DND-41 (cell line): ENCODE data around the gene CRAMP1.
A peak's percentile ranks its signal among the peaks of the same experiment; 100 is the strongest.
"Not testable (repeated sequence)": the region's sequence is repeated elsewhere in the genome, so short reads cannot be mapped to it uniquely, and the experiment has no call there.

Experiments used
- ATAC-seq: fragments of 200-7000 bp; cut with Tn5 transposase; 3 replicates; pipeline ENCODE4 v1.9.1; 2021; ENCODE audit warnings: low read depth; ENCODE audit not compliant: insufficient read depth
- DNase-seq: peaks from one replicate; pipeline ENCODE4 v3.0.0-alpha.2; 2020
- H2AFZ ChIP-seq: 2 replicates; pipeline ENCODE4 v1.6.0; 2012; ENCODE audit warnings: low read depth, low read length
- H3K27ac ChIP-seq: 2 replicates; pipeline ENCODE4 v1.5.1; 2012; ENCODE audit warnings: low read length, inconsistent platforms
- H3K27me3 ChIP-seq: fragments of 200-600 bp; sonication (generic); 2 replicates; pipeline ENCODE4 v1.6.0; 2012; ENCODE audit warnings: low read length, mild to moderate bottlenecking, inconsistent platforms; ENCODE audit not compliant: insufficient read depth, poor library complexity
- H3K36me3 ChIP-seq: 2 replicates; pipeline ENCODE4 v1.5.1; 2012; ENCODE audit warnings: low read length, inconsistent platforms; ENCODE audit not compliant: insufficient read depth
- H3K4me1 ChIP-seq: 2 replicates; pipeline ENCODE4 v1.5.1; 2012; ENCODE audit warnings: mild to moderate bottlenecking, low read length; ENCODE audit not compliant: insufficient read depth
- H3K4me2 ChIP-seq: 2 replicates; pipeline ENCODE4 v1.6.0; 2012; ENCODE audit warnings: mild to moderate bottlenecking, moderate library complexity, low read length, inconsistent platforms; ENCODE audit not compliant: insufficient read depth
- H3K4me3 ChIP-seq, 2 experiments: fragments of 200-600 bp in 1 of 2; shearing (Covaris generic) in 1 of 2; 2 replicates each; pipeline ENCODE4 v1.5.1; 2012 to 2016; ENCODE audit warnings: inconsistent platforms in 2 of 2, low read length in 2 of 2, mild to moderate bottlenecking in 2 of 2, low read depth in 1 of 2, moderate library complexity in 1 of 2
- H3K79me2 ChIP-seq: 2 replicates; pipeline ENCODE4 v1.6.0; 2012; ENCODE audit warnings: low read length, inconsistent platforms; ENCODE audit not compliant: insufficient read depth
- H3K9ac ChIP-seq: 2 replicates; pipeline ENCODE4 v1.6.0; 2012; ENCODE audit warnings: low read depth, mild to moderate bottlenecking, inconsistent platforms, low read length, moderate library complexity
- H3K9me3 ChIP-seq: 2 replicates; pipeline ENCODE4 v1.5.1; 2012; ENCODE audit warnings: low read length, moderate library complexity, mild to moderate bottlenecking, inconsistent platforms; ENCODE audit not compliant: insufficient read depth, severe bottlenecking
- H4K20me1 ChIP-seq: 2 replicates; pipeline ENCODE4 v1.6.0; 2012; ENCODE audit warnings: low read length; ENCODE audit not compliant: insufficient read depth
- CTCF ChIP-seq: IDR thresholded peaks from 2 replicates; pipeline ENCODE4 v1.5.1; 2012; ENCODE audit warnings: borderline replicate concordance, low read length, moderate library complexity, mild to moderate bottlenecking; ENCODE audit not compliant: poor library complexity, severe bottlenecking; ENCODE audit errors: extremely low read depth
- EZH2 ChIP-seq: IDR thresholded peaks from 3 replicates; pipeline ENCODE4 v1.6.1; 2012; ENCODE audit warnings: borderline replicate concordance, low read depth, mild to moderate bottlenecking, moderate library complexity, low read length, inconsistent platforms; ENCODE audit not compliant: severe bottlenecking

The CRAMP1 gene

GRCh38 chr16:1701216-1701878, 89.2 kb downstream of the CRAMP1 start:
- H3K36me3 ChIP-seq, result peaks cover 63% of the 10 kb centered on the region
- DNase-seq (no peak), ATAC-seq (no peak)
- TF ChIP-seq EZH2 (no peak), CTCF (no peak)
- no peak overlapping the region for H3K27ac ChIP-seq
- no peak overlapping the region for H2AFZ ChIP-seq
- no peak overlapping the region for H3K4me3 ChIP-seq
- H4K20me1 ChIP-seq, result peaks cover 23% of the 10 kb centered on the region; the same call in 1 of the 2 replicates
- no peak overlapping the region for H3K4me2 ChIP-seq
- no peak overlapping the region for H3K9ac ChIP-seq
- no peaks in the 10 kb centered on the region for H3K9me3 ChIP-seq
- H3K79me2 ChIP-seq, result peaks cover 16% of the 10 kb centered on the region
- no peaks in the 10 kb centered on the region for H3K27me3 ChIP-seq
- peaks cover 12% of the 10 kb centered on the region for H3K4me1 ChIP-seq

- Histone ChIP-seq H3K4me2 (peak overlapping the region; percentile 95), H3K4me1 (peaks cover 40% of the 10 kb centered on the region), H2AFZ (peak overlapping the region; percentile 82), H3K9ac (peak overlapping the region; percentile 93), H3K27ac (peak overlapping the region; percentile 79), H3K4me3 (peak overlapping the region; percentile 89 to 100; a peak in 3 of 4 replicates), H3K79me2 (peaks cover 51% of the 10 kb centered on the region), H4K20me1 (peaks cover 40% of the 10 kb centered on the region), H3K36me3 (peaks cover 35% of the 10 kb centered on the region)
- not testable (repeated sequence) for H3K27me3 ChIP-seq, H3K9me3 ChIP-seq
- DNase-seq, result peak; percentile 67
- ATAC-seq, result peak; percentile 17; the same call in 2 of the 3 replicates
These were observed 93.1 kb downstream of the CRAMP1 start for GRCh38 chr16:1705324-1705687.

- TF ChIP-seq CTCF (peak; percentile 99), EZH2 (no peak)
- peak within 1 kb of the TSS; percentile 93 for H2AFZ ChIP-seq
- H3K4me2 ChIP-seq, result peak within 1 kb of the TSS; percentile 95
- H3K9ac ChIP-seq, result peak within 1 kb of the TSS; percentile 93
- peaks cover 40% of the 10 kb centered on the region for H3K4me1 ChIP-seq
- DNase-seq, result peak; percentile 94
- peaks cover 39% of the 10 kb centered on the region for H4K20me1 ChIP-seq
- H3K27me3 ChIP-seq, result no peaks in the 10 kb centered on the region
- peak within 1 kb of the TSS; percentile 90 for H3K27ac ChIP-seq
- peaks cover 56% of the 10 kb centered on the region for H3K79me2 ChIP-seq
- H3K36me3 ChIP-seq, result peaks cover 30% of the 10 kb centered on the region
- peak within 1 kb of the TSS; percentile 89 to 100 for H3K4me3 ChIP-seq
- no peaks in the 10 kb centered on the region for H3K9me3 ChIP-seq
- peak; percentile 84 for ATAC-seq
These were observed 93.7 kb downstream of the CRAMP1 start, which contains the start of gene MAPK8IP3 for GRCh38 chr16:1705688-1706385. Gene MAPK8IP3 (plus strand): TSS chr16:1706195. CDS start chr16:1706340, 145 bp downstream.
